ENCODE measurements around the gene LYSMD1. TPM values are rescaled to one million over a fixed set of nuclear protein-coding genes. Genes with fewer than 3 reads are reported as not detected.

Gene LYSMD1
- total RNA-seq, 1 donor from 2014 or later, result 4.7 TPM

GRCh38 chr1:151143986-151144385 is 21.7 kb downstream of the LYSMD1 start:
- no peak overlapping the region for H3K27ac Mint-ChIP-seq
- H3K4me1 Mint-ChIP-seq, result peaks cover 14% of the 10 kb centered on the region
- intact Hi-C loops (cut with micrococcal nuclease), result no loop called here
- no peaks in the 10 kb centered on the region for H3K36me3 Mint-ChIP-seq (ENCODE audit: low read depth)
- H3K9me3 Mint-ChIP-seq, result no peaks in the 10 kb centered on the region
- H3K4me3 Mint-ChIP-seq, result no peak overlapping the region
- peaks cover 16% of the 10 kb centered on the region for H3K27me3 Mint-ChIP-seq
- DNase-seq, result no peak

GRCh38 chr1:151143057-151143435 is 22.7 kb downstream of the LYSMD1 start:
- H3K36me3 Mint-ChIP-seq (ENCODE audit: low read depth), result no peaks in the 10 kb centered on the region
- H3K27me3 Mint-ChIP-seq, result peaks cover 13% of the 10 kb centered on the region
- no peak for DNase-seq
- intact Hi-C loops (cut with micrococcal nuclease), result no loop called here
- no peak overlapping the region for H3K27ac Mint-ChIP-seq
- no peaks in the 10 kb centered on the region for H3K9me3 Mint-ChIP-seq
- H3K4me3 Mint-ChIP-seq, result no peak overlapping the region
- H3K4me1 Mint-ChIP-seq, result peaks cover 14% of the 10 kb centered on the region

DNA sequence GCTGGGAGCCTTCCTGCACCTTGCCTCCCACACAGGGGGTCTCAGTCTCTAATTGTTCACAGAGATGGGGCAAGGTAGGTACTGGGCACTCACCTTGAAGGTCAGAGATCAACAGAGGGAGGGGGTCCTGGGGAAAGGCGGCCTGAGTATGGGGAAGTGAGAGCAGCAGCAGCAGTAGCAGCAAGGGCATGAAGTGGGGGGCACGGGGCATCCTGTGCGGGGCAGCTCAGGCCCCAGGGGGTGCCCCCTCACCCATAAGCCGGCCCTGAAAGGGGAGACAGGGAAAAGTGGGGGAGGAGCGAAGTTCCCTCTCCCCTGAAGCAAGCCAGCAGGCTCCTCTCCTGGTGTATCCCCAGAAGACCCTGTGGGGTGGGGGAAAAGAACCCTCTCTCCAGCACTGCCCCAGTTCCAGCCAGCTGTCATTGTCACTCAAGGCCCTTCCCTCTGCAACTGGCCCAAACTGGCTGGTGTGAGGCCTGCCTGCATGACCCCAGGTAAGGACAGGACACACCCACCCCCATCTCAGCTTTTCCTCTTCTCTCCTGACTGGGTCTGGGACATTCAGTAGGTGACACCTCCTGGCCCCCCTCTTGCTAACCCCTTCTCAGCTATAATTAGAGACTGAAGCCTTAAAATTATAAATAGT is 23.2 kb downstream of the LYSMD1 start:
- H3K36me3 Mint-ChIP-seq (ENCODE audit: low read depth), result no peaks in the 10 kb centered on the region
- no peaks in the 10 kb centered on the region for H3K9me3 Mint-ChIP-seq
- DNase-seq, result no peak
- intact Hi-C loops (cut with micrococcal nuclease), result no loop called here
- peaks cover 12% of the 10 kb centered on the region for H3K4me1 Mint-ChIP-seq
- no peak overlapping the region for H3K4me3 Mint-ChIP-seq
- H3K27ac Mint-ChIP-seq, result no peak overlapping the region
- H3K27me3 Mint-ChIP-seq, result peaks cover 10% of the 10 kb centered on the region

DNA sequence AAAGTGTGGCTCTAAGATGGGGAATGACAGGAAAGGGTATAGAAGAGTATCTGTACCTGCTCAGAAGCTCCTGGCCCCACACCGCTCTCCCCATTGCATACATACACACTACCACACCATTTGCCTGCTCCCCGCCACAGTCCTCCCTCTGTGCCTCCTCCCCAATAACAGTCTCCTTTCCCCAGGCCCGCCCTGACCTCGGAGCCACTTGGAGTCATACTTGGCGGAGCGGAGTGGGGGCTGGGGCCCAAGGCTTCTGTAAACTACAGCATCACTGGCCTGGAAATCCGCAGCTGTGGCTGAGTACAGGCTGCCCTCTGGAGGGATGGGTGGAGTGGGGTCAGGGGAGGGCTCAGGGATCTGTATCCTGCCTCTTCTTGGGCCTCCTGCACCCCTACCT is 27.9 kb downstream of the LYSMD1 start:
- H3K4me3 Mint-ChIP-seq, result no peak overlapping the region
- H3K36me3 Mint-ChIP-seq (ENCODE audit: low read depth), result no peaks in the 10 kb centered on the region
- H3K27ac Mint-ChIP-seq, result no peak overlapping the region
- no peaks in the 10 kb centered on the region for H3K27me3 Mint-ChIP-seq
- no peaks in the 10 kb centered on the region for H3K9me3 Mint-ChIP-seq
- intact Hi-C loops (cut with micrococcal nuclease), result no loop called here
- no peak for DNase-seq
- no peaks in the 10 kb centered on the region for H3K4me1 Mint-ChIP-seq

GRCh38 chr1:151135433-151136385 is 30.0 kb downstream of the LYSMD1 start:
- no peaks in the 10 kb centered on the region for H3K9me3 Mint-ChIP-seq
- intact Hi-C loops (cut with micrococcal nuclease), result no loop called here
- H3K27ac Mint-ChIP-seq, result no peak overlapping the region
- no peak overlapping the region for H3K4me3 Mint-ChIP-seq
- peaks cover 6% of the 10 kb centered on the region for H3K4me1 Mint-ChIP-seq
- peak; percentile 59 for DNase-seq
- peaks cover 4% of the 10 kb centered on the region for H3K27me3 Mint-ChIP-seq
- H3K36me3 Mint-ChIP-seq (ENCODE audit: low read depth), result no peaks in the 10 kb centered on the region

GRCh38 chr1:151134991-151135390 is 30.7 kb downstream of the LYSMD1 start:
- no peak for DNase-seq
- H3K36me3 Mint-ChIP-seq (ENCODE audit: low read depth), result no peaks in the 10 kb centered on the region
- peaks cover 7% of the 10 kb centered on the region for H3K27me3 Mint-ChIP-seq
- H3K9me3 Mint-ChIP-seq, result no peaks in the 10 kb centered on the region
- H3K27ac Mint-ChIP-seq, result no peak overlapping the region
- H3K4me1 Mint-ChIP-seq, result peaks cover 6% of the 10 kb centered on the region
- no peak overlapping the region for H3K4me3 Mint-ChIP-seq
- intact Hi-C loops (cut with micrococcal nuclease), result no loop called here

DNA sequence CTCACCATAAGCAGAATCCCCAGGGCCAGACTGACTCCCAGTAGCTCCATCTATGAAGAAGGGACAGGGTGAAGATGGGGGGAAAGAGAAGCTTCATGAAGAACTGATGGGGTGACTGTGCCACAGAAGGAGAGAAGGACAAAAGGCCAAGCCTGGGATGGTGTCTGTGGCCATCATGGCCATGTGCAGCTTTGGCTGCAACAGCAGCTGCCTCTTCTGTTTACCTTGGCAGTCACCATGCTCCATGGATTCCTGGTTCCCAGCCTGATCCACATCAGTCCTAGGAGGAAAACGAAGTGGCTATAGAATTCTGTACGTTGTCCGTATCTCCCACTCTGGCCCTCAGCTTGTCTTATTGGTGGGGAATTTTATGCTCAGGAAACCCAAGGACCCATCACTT is 31.3 kb downstream of the LYSMD1 start:
- DNase-seq, result no peak
- H3K27me3 Mint-ChIP-seq, result peaks cover 7% of the 10 kb centered on the region
- intact Hi-C loops (cut with micrococcal nuclease), result no loop called here
- H3K36me3 Mint-ChIP-seq (ENCODE audit: low read depth), result no peaks in the 10 kb centered on the region
- no peak overlapping the region for H3K27ac Mint-ChIP-seq
- H3K4me1 Mint-ChIP-seq, result peaks cover 6% of the 10 kb centered on the region
- H3K4me3 Mint-ChIP-seq, result no peak overlapping the region
- no peaks in the 10 kb centered on the region for H3K9me3 Mint-ChIP-seq

DNA sequence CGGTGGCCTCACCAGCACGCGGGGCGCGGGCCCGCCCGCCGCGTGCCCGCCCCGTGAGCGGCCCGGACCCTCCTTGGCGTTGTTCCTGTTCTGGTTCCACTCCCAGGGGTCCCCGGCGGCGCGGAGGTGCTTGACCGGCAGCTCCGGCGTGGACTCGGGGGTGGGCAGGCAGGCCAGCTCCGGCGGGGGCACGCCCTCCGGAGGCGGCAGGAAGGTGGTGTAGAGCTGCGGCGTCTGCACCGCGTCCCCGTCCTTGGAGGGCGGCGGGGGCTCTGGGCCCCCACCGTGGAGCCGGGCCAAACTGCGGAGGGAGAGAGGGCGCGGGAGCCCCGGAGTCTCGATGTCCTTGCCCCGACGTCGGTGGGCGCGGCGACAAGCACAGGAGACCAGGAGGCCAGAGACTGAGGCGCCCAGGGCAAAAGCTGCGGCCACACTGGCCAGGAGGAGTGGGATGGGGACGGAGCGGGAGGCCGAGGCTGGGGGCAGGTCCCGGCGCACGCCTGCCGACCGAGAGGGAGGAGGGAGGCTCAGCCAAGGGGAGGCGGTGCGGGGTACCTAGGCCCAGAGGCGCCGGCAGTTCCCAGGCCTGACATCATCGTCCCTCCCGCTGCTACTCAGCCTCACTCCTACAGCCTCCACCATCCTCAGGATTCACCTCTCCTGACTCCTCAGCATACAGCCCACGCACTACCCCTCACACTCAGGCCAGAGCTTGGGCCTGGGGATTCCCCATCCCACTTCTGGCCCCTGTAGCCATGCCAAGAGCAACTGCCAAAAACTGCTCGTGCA is 32.5 kb downstream of the LYSMD1 start:
- Mint-ChIP-seq H3K27me3 (peaks cover 7% of the 10 kb centered on the region), H3K27ac (no peak overlapping the region), H3K4me1 (peaks cover 6% of the 10 kb centered on the region), H3K4me3 (no peak overlapping the region), H3K9me3 (no peaks in the 10 kb centered on the region), H3K36me3 (ENCODE audit: low read depth) (peaks cover 2% of the 10 kb centered on the region)
- DNase-seq, result no peak
- intact Hi-C loops (cut with micrococcal nuclease), result no loop called here

DNA sequence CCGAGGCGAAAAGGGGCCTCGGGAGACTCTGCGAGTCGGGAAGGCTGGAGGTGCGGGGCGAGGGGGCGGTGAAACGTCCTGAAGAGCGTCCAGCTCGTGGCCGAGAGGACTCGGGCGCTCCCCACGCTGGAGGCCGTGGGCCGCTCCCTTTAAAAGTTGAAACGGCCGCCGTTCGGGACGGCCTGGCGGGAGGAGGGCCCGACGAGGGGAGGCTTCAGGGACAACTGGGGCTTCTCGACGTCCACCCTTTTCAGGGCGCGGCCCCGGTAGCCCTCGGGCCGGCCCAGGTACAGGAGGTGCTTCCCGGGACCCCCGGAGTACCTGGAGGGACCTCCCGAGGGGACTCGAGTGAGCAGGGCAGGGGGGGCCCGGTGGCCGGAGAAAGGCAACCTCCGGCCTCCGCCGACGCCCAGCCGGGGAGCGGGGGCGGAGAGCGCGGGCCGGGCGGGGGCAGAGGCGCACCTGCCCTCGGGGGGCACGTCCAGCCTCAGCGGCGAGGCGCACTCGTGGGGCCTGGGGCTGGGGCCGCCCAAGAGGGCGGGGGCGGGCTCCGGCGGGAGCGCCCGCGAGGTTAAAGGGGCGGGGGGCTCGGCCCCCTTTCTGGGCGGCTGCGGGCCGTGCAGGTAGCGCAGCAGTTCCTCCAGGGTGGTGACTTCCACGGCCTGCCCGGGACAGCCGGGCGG is 33.2 kb downstream of the LYSMD1 start:
- no peak overlapping the region for H3K27ac Mint-ChIP-seq
- peaks cover 2% of the 10 kb centered on the region for H3K36me3 Mint-ChIP-seq (ENCODE audit: low read depth)
- H3K4me3 Mint-ChIP-seq, result no peak overlapping the region
- no peak for DNase-seq
- intact Hi-C loops (cut with micrococcal nuclease), result no loop called here
- peaks cover 6% of the 10 kb centered on the region for H3K4me1 Mint-ChIP-seq
- no peaks in the 10 kb centered on the region for H3K9me3 Mint-ChIP-seq
- peaks cover 7% of the 10 kb centered on the region for H3K27me3 Mint-ChIP-seq

- H3K27ac Mint-ChIP-seq, result peak overlapping the region; percentile 40
- H3K4me1 Mint-ChIP-seq, result peaks cover 6% of the 10 kb centered on the region
- H3K36me3 Mint-ChIP-seq (ENCODE audit: low read depth), result peaks cover 2% of the 10 kb centered on the region
- H3K27me3 Mint-ChIP-seq, result peaks cover 7% of the 10 kb centered on the region
- DNase-seq, result no peak
- no peaks in the 10 kb centered on the region for H3K9me3 Mint-ChIP-seq
- peak overlapping the region; percentile 70 for H3K4me3 Mint-ChIP-seq
- intact Hi-C loops (cut with micrococcal nuclease), result loop anchor here (2.0 kb wide), 2 partner anchors 15 to 25 kb away; partner anchors contain the start of genes SEMA6C and TNFAIP8L2
These were observed 33.9 kb downstream of the LYSMD1 start for GRCh38 chr1:151131701-151132334.

- Mint-ChIP-seq H3K4me3 (peak overlapping the region; percentile 70), H3K36me3 (ENCODE audit: low read depth) (peaks cover 2% of the 10 kb centered on the region), H3K9me3 (no peaks in the 10 kb centered on the region), H3K27ac (peak overlapping the region; percentile 49), H3K4me1 (peaks cover 6% of the 10 kb centered on the region), H3K27me3 (peaks cover 7% of the 10 kb centered on the region)
- peak; percentile 91 for DNase-seq
- intact Hi-C loops (cut with micrococcal nuclease), result loop anchor here (2.0 kb wide), 2 partner anchors 16 to 26 kb away; partner anchors contain the start of genes SEMA6C and TNFAIP8L2
These were observed 34.6 kb downstream of the LYSMD1 start for GRCh38 chr1:151130987-151131586.

DNA sequence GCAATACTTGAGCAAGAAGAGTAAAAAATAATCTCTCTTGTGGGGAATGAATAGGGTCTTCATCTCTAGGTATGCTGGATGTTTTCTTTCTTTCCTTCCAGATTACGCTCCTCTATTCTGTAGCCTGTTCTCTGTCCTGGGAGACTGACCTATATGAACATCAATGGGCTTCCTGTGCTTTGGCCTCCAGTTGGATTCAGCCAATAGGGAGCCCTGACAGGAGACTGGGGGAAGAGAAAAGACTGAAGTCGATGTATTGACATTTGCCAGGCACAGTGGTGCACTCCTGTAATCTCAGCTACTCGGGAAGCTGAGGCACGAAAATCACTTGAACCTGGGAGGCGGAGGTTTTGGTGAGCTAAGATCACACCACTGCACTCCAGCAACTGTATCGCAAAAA is 36.9 kb downstream of the LYSMD1 start:
- Mint-ChIP-seq H3K27me3 (peaks cover 7% of the 10 kb centered on the region), H3K27ac (no peak overlapping the region), H3K4me3 (no peak overlapping the region), H3K9me3 (no peaks in the 10 kb centered on the region), H3K4me1 (peaks cover 6% of the 10 kb centered on the region), H3K36me3 (ENCODE audit: low read depth) (peaks cover 6% of the 10 kb centered on the region)
- intact Hi-C loops (cut with micrococcal nuclease), result no loop called here
- no peak for DNase-seq

Data from activated CD4-positive, alpha-beta T cell treated with anti-CD3 and anti-CD28 coated beads, Interleukin-2, amount 10 ng/mL, durations not matched to agents 24 days and 14 days (primary cell).